Neuron (in vitro differentiated cells): ENCODE results near the gene TAL1.
A peak's percentile ranks its signal among the peaks of the same experiment; 100 is the strongest.

Experiments
- H2AFZ ChIP-seq: one replicate; pipeline ENCODE4 v1.6.1; 2013; ENCODE audit warnings: low read depth, mild to moderate bottlenecking, inconsistent platforms, low read length, moderate library complexity
- H3K27me3 ChIP-seq: one replicate; pipeline ENCODE4 v1.6.1; 2013; ENCODE audit warnings: low read length; ENCODE audit not compliant: insufficient read depth
- H3K36me3 ChIP-seq: one replicate; pipeline ENCODE4 v1.6.1; 2013; ENCODE audit warnings: low read length; ENCODE audit not compliant: insufficient read depth
- H3K4me1 ChIP-seq: one replicate; pipeline ENCODE4 v1.6.1; 2013; ENCODE audit warnings: low read length; ENCODE audit not compliant: insufficient read depth
- H3K4me3 ChIP-seq: 2 replicates; pipeline ENCODE4 v1.5.1; 2013; ENCODE audit warnings: mild to moderate bottlenecking, low read length, moderate library complexity
- H3K9me3 ChIP-seq: one replicate; pipeline ENCODE4 v1.6.1; 2013; ENCODE audit warnings: low read length

Gene TAL1

GRCh38 chr1:47178654-47179016 lies 53.4 kb downstream of the TAL1 start:
- no peaks in the 10 kb centered on the region for H3K36me3 ChIP-seq
- no peaks in the 10 kb centered on the region for H3K9me3 ChIP-seq
- H2AFZ ChIP-seq: no peak overlapping the region
- peaks cover 16% of the 10 kb centered on the region for H3K27me3 ChIP-seq
- peak overlapping the region; percentile 34 for H3K4me3 ChIP-seq
- H3K4me1 ChIP-seq: peaks cover 5% of the 10 kb centered on the region

GRCh38 chr1:47178020-47178419 lies 54.0 kb downstream of the TAL1 start:
- peaks cover 5% of the 10 kb centered on the region for H3K4me1 ChIP-seq
- no peaks in the 10 kb centered on the region for H3K36me3 ChIP-seq
- H2AFZ ChIP-seq: no peak overlapping the region
- H3K9me3 ChIP-seq: no peaks in the 10 kb centered on the region
- H3K4me3 ChIP-seq: no peak overlapping the region
- H3K27me3 ChIP-seq: peaks cover 16% of the 10 kb centered on the region

- Histone ChIP-seq H3K4me1 (peaks cover 5% of the 10 kb centered on the region), H3K9me3 (no peaks in the 10 kb centered on the region), H3K36me3 (no peaks in the 10 kb centered on the region), H2AFZ (no peak overlapping the region), H3K4me3 (no peak overlapping the region), H3K27me3 (no peaks in the 10 kb centered on the region)
These were observed 56.6 kb downstream of the TAL1 start for GRCh38 chr1:47175227-47175934.

- no peaks in the 10 kb centered on the region for H3K9me3 ChIP-seq
- peaks cover 4% of the 10 kb centered on the region for H3K4me1 ChIP-seq
- no peak overlapping the region for H2AFZ ChIP-seq
These were observed 57.4 kb downstream of the TAL1 start for GRCh38 chr1:47174656-47175020.

GRCh38 chr1:47172782-47173181 lies 59.2 kb downstream of the TAL1 start:
- Histone ChIP-seq H3K9me3 (no peaks in the 10 kb centered on the region), H3K27me3 (no peaks in the 10 kb centered on the region), H2AFZ (no peak overlapping the region), H3K4me3 (no peak overlapping the region), H3K4me1 (no peaks in the 10 kb centered on the region), H3K36me3 (no peaks in the 10 kb centered on the region)

More at GRCh38 chr1:47174656-47175020, 57.4 kb downstream of the TAL1 start:
- Histone ChIP-seq H3K4me3 (no peak overlapping the region), H3K36me3 (no peaks in the 10 kb centered on the region), H3K27me3 (no peaks in the 10 kb centered on the region)
